Heart left ventricle (tissue), 16 donors: ENCODE data around the gene ANTKMT. TPM values are rescaled to one million over a fixed set of nuclear protein-coding genes. Genes with fewer than 3 reads are reported as not detected.

Experiments used
- ATAC-seq, 4 donors: fragments of 200-7000 bp; cut with Tn5 transposase; one replicate each; pipeline ENCODE4 v1.9.1; 2020 to 2022; ENCODE audit warnings: moderate library complexity in 4 of 4, mild to moderate bottlenecking in 3 of 4, moderate number of reproducible peaks in 1 of 4
- DNase-seq, 5 donors: peaks; one replicate each; pipeline ENCODE4 v3.0.0-alpha.2; 2020
- H3K27ac ChIP-seq, 12 donors: fragments of 200-600 bp; sonication (generic) in 4 of 12; one replicate each; pipeline versions ENCODE4 v1.5.0 to v1.8.0; 2016 to 2022; ENCODE audit warnings: mild to moderate bottlenecking in 2 of 12
- H3K27me3 ChIP-seq, 9 donors: fragments of 200-600 bp; sonication (generic) in 2 of 9; one replicate each; pipeline versions ENCODE4 v1.5.1 to v1.8.0; 2016 to 2022; ENCODE audit warnings: mild to moderate bottlenecking in 3 of 9
- H3K36me3 ChIP-seq, 9 donors: fragments of 200-600 bp; sonication (generic) in 2 of 9; one replicate each; pipeline versions ENCODE4 v1.5.0 to v1.8.0; 2018 to 2022; ENCODE audit warnings: mild to moderate bottlenecking in 2 of 9
- H3K4me1 ChIP-seq, 12 donors: fragments of 200-600 bp; sonication (generic) in 4 of 12; one replicate each; pipeline versions ENCODE4 v1.5.0 to v1.8.0; 2016 to 2022; ENCODE audit warnings: mild to moderate bottlenecking in 3 of 12
- H3K4me3 ChIP-seq, 12 donors: fragments of 200-600 bp; sonication (generic) in 4 of 12; one replicate each; pipeline versions ENCODE4 v1.5.0 to v1.8.0; 2017 to 2022; ENCODE audit warnings: mild to moderate bottlenecking in 9 of 12, moderate library complexity in 4 of 12
- H3K9me3 ChIP-seq, 12 donors: fragments of 200-600 bp; sonication (generic) in 4 of 12; one replicate each; pipeline versions ENCODE4 v1.5.0 to v1.8.0; 2016 to 2022; ENCODE audit warnings: mild to moderate bottlenecking in 1 of 12
- POLR2A ChIP-seq, 2 donors: fragments of 450-650 bp; IDR thresholded peaks; one replicate each; pipeline ENCODE4 v1.6.1; 2017; ENCODE audit warnings: antibody characterized with exemption in 2 of 2, mild to moderate bottlenecking in 2 of 2, moderate library complexity in 2 of 2
- WGBS, 4 donors: extraction: QIAGEN DNeasy Blood & Tissue Kit in 2 of 4; methylation state at CpG; one replicate each; pipeline versions ENCODE4 v1.1.5 to v1.1.7; 2013 to 2018; 5-methylcytosine and 5-hydroxymethylcytosine counted together
- intact Hi-C, 10 donors: fragments of 100-400 bp; cut with DNase I; formaldehyde crosslinking; loops; one replicate each; pipeline versions ENCODE4 v1.11.1 to v1.14.2; 2022
- polyA plus RNA-seq, 2 donors: library from polyadenylated mRNA; stranded (reverse); fragments of 200-250 nt; gene quantifications; one replicate each; pipeline ENCODE4 v1.2.3, GENCODE V29; 2013
- total RNA-seq, 9 donors: library from RNA; depleted of rRNA in 2 of 9; stranded (reverse); fragments of >200 nt in 2 of 9; fragmentation: NEBNext Ultra II Directional in 3 of 9; extraction: Animal tissue kit (Norgen Biotek cat#: 25700) in 3 of 9; gene quantifications; one replicate each; pipeline versions ENCODE4 v1.1.0 to v1.2.4, GENCODE V29; 2016 to 2023
- TF ChIP-seq, protein P1 (sequence below), 12 donors: fragments of 200-600 bp; sonication (generic) in 4 of 12; IDR thresholded peaks; one replicate each; pipeline versions ENCODE4 v1.5.0 to v1.8.0; 2018 to 2022; ENCODE audit warnings: antibody characterized with exemption in 12 of 12, mild to moderate bottlenecking in 5 of 12
- donor health status: ischemic (EF 13 %, LVEDD 7.1; RV severe dilation, severe dysfunction).
- donor health status: healthy with polysubstance abuse.
- donor health status: DM: no; HTN: yes; CAD: no.
- donor health status: DM: no; HTN: no; CAD: no.
- donor health status: ischemic (EF 25% LVEDD 6.9; RV normal size, moderate dysfunction).
- donor health status: ischemic (EF 25% LVEDD 5.7; RV mildly dilated, moderate dysfunction).
- donor health status: healthy.
- donor health status: DM: yes; HTN: yes; CAD: no.
- donor health status: ischemic (EF 35%, LVEDD 5.7; RV mildly dilated, moderate dysfunction).
- donor health status: nonischemic (EF 11% LVEDD 7.7; RV severe dilation, severe dysfunction).
- donor health status: DM: yes; HTN: yes; CAD: no.
- donor health status: PGD.
- donor health status: ischemic (EF 29% LVEDD 5.4; RV normal size, mild dysfunction).
- donor health status: nonischemic (EF 23%, LVEDD 6.1; RV moderate dilation, normal function).

Gene ANTKMT
- total and polyA plus RNA-seq, 11 donors, result 22.9 to 48.6 (median 36.0) TPM

- Histone ChIP-seq H3K27ac (peak within 1 kb of the TSS in 8 of 12 donors; percentile 33 to 76 (median 54)), H3K9me3 (no peaks in the 10 kb centered on the region), H3K4me1 (peaks cover 0 to 32% (median 14%) of the 10 kb centered on the region in 12 donors), H3K27me3 (no peaks in the 10 kb centered on the region), H3K4me3 (peak within 1 kb of the TSS in 10 of 12 donors; percentile 30 to 57 (median 44)), H3K36me3 (peaks cover 0 to 40% (median 36%) of the 10 kb centered on the region in 9 donors)
- no peak for ATAC-seq
- TF ChIP-seq, protein P1, sequence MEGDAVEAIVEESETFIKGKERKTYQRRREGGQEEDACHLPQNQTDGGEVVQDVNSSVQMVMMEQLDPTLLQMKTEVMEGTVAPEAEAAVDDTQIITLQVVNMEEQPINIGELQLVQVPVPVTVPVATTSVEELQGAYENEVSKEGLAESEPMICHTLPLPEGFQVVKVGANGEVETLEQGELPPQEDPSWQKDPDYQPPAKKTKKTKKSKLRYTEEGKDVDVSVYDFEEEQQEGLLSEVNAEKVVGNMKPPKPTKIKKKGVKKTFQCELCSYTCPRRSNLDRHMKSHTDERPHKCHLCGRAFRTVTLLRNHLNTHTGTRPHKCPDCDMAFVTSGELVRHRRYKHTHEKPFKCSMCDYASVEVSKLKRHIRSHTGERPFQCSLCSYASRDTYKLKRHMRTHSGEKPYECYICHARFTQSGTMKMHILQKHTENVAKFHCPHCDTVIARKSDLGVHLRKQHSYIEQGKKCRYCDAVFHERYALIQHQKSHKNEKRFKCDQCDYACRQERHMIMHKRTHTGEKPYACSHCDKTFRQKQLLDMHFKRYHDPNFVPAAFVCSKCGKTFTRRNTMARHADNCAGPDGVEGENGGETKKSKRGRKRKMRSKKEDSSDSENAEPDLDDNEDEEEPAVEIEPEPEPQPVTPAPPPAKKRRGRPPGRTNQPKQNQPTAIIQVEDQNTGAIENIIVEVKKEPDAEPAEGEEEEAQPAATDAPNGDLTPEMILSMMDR (IDR thresholded peaks at IDR 0.05), result no peak
- TF ChIP-seq POLR2A (IDR thresholded peaks at IDR 0.05), result no peak
- 5 to 11% (median 6%) methylated on average over 12 to 73 of the region's 73 CpGs for WGBS, 4 donors
- DNase-seq, result no peak
- intact Hi-C loops, result no loop called here
Observed at GRCh38 chr16:674968-675883, 45.7 kb upstream of the ANTKMT start, which contains the start of gene RHBDL1. RHBDL1 (plus strand) TSS chr16:675671; CDS start chr16:675791, 120 bp downstream.

DNA sequence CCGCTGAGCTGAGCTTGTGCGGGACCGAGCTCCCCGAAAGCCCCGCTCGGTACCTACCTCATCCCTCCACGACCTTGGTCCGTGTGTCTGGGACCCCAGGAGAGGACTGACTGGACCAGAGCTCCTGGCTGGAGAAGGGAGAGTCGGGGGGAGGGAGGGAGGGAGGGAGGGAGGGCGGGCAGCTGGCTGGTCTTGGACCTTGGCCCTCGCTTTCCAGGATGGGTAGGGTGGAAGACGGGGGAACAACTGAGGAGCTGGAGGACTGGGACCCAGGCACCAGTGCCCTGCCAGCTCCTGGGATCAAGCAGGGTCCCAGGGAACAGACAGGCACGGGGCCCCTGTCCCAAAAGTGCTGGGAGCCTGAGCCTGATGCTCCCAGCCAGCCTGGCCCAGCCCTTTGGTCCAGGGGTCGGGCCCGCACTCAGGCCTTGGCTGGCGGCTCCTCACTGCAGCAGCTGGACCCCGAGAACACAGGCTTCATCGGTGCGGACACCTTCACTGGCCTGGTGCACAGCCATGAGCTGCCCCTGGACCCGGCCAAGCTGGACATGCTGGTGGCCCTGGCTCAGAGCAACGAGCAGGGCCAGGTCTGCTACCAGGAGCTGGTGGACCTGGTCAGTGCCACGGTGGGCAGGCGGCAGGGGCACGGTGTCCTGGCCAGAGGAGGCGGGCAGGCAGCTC is 44.9 kb upstream of the ANTKMT start:
- Histone ChIP-seq H3K27ac (peak overlapping the region in 3 of 12 donors; percentile 65 to 76 (median 67)), H3K27me3 (no peaks in the 10 kb centered on the region), H3K4me1 (peaks cover 0 to 39% (median 17%) of the 10 kb centered on the region in 12 donors), H3K9me3 (no peaks in the 10 kb centered on the region), H3K4me3 (peak overlapping the region in 10 of 12 donors; percentile 30 to 57 (median 44)), H3K36me3 (peaks cover 0 to 32% (median 29%) of the 10 kb centered on the region in 9 donors)
- TF ChIP-seq POLR2A (IDR thresholded peaks at IDR 0.05), result no peak
- TF ChIP-seq, protein P1 (IDR thresholded peaks at IDR 0.05), result no peak
- WGBS, 4 donors, result 39 to 52% (median 46%) methylated on average over 11 to 25 of the region's 25 CpGs
- no peak for DNase-seq
- ATAC-seq, result no peak
- intact Hi-C loops, result no loop called here

DNA sequence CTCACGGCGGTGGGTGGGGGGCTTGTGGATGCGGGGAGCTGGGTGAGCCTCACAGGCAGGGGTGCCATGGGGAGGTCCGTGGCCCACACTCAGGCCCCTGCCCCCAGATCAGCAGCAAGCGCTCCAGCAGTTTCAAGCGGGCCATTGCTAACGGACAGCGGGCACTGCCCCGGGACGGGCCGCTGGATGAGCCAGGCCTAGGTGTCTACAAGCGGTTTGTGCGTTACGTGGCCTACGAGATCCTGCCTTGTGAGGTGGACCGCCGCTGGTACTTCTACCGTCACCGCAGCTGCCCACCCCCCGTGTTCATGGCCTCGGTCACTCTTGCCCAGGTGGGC is 44.4 kb upstream of the ANTKMT start:
- intact Hi-C loops, result no loop called here
- no peaks in the 10 kb centered on the region for H3K27me3 ChIP-seq
- WGBS, 4 donors, result 90 to 96% (median 93%) methylated on average over 21 of the region's 21 CpGs
- H3K9me3 ChIP-seq, result no peaks in the 10 kb centered on the region
- H3K27ac ChIP-seq, result no peak overlapping the region
- ATAC-seq (no peak), DNase-seq (no peak)
- peaks cover 0 to 30% (median 24%) of the 10 kb centered on the region in 9 donors for H3K36me3 ChIP-seq
- peaks cover 3 to 44% (median 23%) of the 10 kb centered on the region in 12 donors for H3K4me1 ChIP-seq
- no peak overlapping the region for H3K4me3 ChIP-seq
- TF ChIP-seq, protein P1 (IDR thresholded peaks at IDR 0.05), result no peak
- TF ChIP-seq POLR2A (IDR thresholded peaks at IDR 0.05), result no peak

DNA sequence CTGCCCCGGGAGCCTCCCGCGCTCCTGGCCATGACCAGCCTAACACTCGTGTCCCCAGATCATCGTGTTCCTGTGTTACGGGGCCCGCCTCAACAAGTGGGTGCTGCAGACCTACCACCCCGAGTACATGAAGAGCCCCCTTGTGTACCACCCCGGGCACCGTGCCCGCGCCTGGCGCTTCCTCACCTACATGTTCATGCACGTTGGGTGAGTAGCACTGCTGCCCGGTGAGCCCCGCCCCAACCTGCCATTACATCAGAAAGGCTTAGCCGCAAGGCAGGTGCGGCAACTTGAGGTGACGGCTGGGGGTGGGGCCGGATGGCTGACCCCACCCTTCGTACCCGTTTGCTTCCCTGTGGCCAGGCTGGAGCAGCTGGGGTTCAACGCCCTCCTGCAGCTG is 44.0 kb upstream of the ANTKMT start:
- Histone ChIP-seq H3K4me1 (peaks cover 3 to 48% (median 26%) of the 10 kb centered on the region in 12 donors), H3K27ac (no peak overlapping the region), H3K4me3 (no peak overlapping the region), H3K27me3 (no peaks in the 10 kb centered on the region), H3K9me3 (no peaks in the 10 kb centered on the region), H3K36me3 (peaks cover 0 to 30% (median 24%) of the 10 kb centered on the region in 9 donors)
- ATAC-seq (no peak), DNase-seq (no peak)
- intact Hi-C loops, result no loop called here
- WGBS, 4 donors, result 71 to 86% (median 82%) methylated on average over 16 to 23 of the region's 23 CpGs
- no peak for TF ChIP-seq POLR2A (IDR thresholded peaks at IDR 0.05)
- TF ChIP-seq, protein P1 (IDR thresholded peaks at IDR 0.05), result no peak
